ENCODE data around the gene KCNIP3.

GRCh38 chr2:95336406-95336805, 39.3 kb downstream of the KCNIP3 start:
- TF ChIP-seq SPI1 (IDR thresholded peaks at IDR 0.05; ENCODE audit: borderline replicate concordance, low read depth) (no peak), POLR2AphosphoS5 (IDR thresholded peaks at IDR 0.05; ENCODE audit: low read depth) (no peak)
